ENCODE measurements around the gene LKAAEAR1. TPM values are rescaled to one million over a fixed set of nuclear protein-coding genes. Genes with fewer than 3 reads are reported as not detected.

Gene LKAAEAR1
- total RNA-seq, 6 donors from 2014 or later, result 1.3 to 7.8 (median 4.9) TPM; not detected in 2

DNA sequence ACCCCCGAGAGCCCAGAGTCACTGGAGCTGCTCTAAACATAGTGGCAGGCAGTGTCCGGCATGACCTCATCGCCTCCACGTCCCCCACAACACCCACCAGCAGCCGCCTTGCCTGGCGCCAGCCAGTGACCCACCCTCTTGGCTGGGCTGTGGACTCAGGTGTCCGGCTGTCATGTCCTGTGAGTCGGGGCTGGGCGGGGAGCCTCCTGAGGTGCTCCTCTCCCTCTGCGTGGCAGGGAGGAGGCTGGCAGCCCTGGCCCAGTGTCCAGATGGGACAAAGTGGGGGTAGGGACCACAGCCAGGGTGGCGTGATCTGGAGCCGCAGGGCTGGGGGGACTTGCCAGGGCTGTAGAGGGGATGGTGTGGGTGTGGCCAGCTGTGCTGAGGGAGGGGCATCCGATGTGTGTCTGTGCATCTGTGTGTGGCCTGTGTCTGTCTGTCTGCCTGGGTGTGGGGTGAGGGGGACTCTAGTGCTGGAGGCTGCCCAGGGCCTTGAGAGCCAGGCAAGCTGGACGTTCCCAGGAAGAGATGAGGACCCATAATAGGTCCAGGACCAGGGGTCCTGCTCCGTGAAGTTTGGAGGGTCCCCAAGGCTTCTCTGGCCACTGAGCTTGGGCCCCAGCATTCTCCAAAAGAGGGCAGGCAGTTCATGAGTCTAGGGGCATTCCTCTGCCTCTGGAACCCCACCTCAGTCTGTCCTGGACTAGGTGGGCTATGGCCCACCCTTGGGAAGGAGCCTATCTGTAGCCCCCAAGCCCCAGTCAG lies 32.5 kb downstream of the LKAAEAR1 start:
- H3K4me3 ChIP-seq, result peak overlapping the region in 1 of 4 donors; percentile 66
- peak in 1 of 2 donors; percentile 54 for ATAC-seq (ENCODE audit: low FRiP score in 2 of 2)
- peaks cover 0 to 33% (median 13%) of the 10 kb centered on the region in 4 donors for H3K27me3 ChIP-seq
- DNase-seq, result peak; percentile 72 to 84
- peaks cover 0 to 14% (median 6%) of the 10 kb centered on the region in 4 donors for H3K36me3 ChIP-seq
- H3K9me3 ChIP-seq, result no peaks in the 10 kb centered on the region
- H3K27ac ChIP-seq, result peak overlapping the region; percentile 88 to 93 (median 90)
- TF ChIP-seq POLR2AphosphoS5 (IDR thresholded peaks at IDR 0.05) (peak; percentile 62 to 83), EP300 (IDR thresholded peaks at IDR 0.05) (peak in 2 of 4 donors; percentile 16 to 75), POLR2A (IDR thresholded peaks at IDR 0.05) (peak in 1 of 4 donors; percentile 44)
- TF ChIP-seq, protein P1, sequence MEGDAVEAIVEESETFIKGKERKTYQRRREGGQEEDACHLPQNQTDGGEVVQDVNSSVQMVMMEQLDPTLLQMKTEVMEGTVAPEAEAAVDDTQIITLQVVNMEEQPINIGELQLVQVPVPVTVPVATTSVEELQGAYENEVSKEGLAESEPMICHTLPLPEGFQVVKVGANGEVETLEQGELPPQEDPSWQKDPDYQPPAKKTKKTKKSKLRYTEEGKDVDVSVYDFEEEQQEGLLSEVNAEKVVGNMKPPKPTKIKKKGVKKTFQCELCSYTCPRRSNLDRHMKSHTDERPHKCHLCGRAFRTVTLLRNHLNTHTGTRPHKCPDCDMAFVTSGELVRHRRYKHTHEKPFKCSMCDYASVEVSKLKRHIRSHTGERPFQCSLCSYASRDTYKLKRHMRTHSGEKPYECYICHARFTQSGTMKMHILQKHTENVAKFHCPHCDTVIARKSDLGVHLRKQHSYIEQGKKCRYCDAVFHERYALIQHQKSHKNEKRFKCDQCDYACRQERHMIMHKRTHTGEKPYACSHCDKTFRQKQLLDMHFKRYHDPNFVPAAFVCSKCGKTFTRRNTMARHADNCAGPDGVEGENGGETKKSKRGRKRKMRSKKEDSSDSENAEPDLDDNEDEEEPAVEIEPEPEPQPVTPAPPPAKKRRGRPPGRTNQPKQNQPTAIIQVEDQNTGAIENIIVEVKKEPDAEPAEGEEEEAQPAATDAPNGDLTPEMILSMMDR (IDR thresholded peaks at IDR 0.05), result no peak
- WGBS, 2 donors, result 60 to 73% methylated on average over 1 to 13 of the region's 15 CpGs
- H3K4me1 ChIP-seq, result peaks cover 31 to 75% (median 54%) of the 10 kb centered on the region in 4 donors

DNA sequence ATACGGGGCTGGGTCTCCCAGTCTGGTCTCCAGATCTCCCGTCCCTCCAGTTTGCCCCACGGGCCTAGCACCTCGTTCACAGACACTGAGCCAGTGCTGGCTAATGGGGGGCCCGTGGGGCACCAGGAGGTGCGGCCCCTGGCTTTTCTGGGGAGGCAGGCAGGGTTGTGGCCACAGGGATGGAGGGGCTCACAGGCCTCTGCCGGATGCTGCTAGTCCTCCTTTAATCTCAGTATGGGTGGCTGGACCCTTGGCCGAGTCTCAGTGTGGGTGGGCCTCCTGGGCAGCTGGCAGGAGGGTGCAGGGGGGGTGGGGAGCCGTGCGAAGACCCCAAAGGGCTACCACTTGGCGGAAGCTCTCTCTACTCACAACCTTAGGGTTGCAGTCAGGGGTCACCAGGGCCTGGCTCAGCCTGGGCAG lies 33.2 kb downstream of the LKAAEAR1 start:
- DNase-seq (peak in 1 of 2 donors; percentile 57), ATAC-seq (ENCODE audit: low FRiP score in 2 of 2) (no peak)
- Histone ChIP-seq H3K27ac (peak overlapping the region; percentile 81 to 90 (median 88)), H3K27me3 (peaks cover 0 to 33% (median 13%) of the 10 kb centered on the region in 4 donors), H3K36me3 (peaks cover 0 to 17% (median 7%) of the 10 kb centered on the region in 4 donors), H3K9me3 (no peaks in the 10 kb centered on the region), H3K4me1 (peaks cover 24 to 68% (median 47%) of the 10 kb centered on the region in 4 donors), H3K4me3 (peak overlapping the region in 2 of 4 donors; percentile 40 to 66)
- 79 to 100% methylated on average over 1 to 11 of the region's 11 CpGs for WGBS, 2 donors
- TF ChIP-seq, protein P1 (IDR thresholded peaks at IDR 0.05), result no peak
- no peak for TF ChIP-seq POLR2AphosphoS5 (IDR thresholded peaks at IDR 0.05)
- TF ChIP-seq EP300 (IDR thresholded peaks at IDR 0.05), result no peak
- TF ChIP-seq POLR2A (IDR thresholded peaks at IDR 0.05), result no peak

DNA sequence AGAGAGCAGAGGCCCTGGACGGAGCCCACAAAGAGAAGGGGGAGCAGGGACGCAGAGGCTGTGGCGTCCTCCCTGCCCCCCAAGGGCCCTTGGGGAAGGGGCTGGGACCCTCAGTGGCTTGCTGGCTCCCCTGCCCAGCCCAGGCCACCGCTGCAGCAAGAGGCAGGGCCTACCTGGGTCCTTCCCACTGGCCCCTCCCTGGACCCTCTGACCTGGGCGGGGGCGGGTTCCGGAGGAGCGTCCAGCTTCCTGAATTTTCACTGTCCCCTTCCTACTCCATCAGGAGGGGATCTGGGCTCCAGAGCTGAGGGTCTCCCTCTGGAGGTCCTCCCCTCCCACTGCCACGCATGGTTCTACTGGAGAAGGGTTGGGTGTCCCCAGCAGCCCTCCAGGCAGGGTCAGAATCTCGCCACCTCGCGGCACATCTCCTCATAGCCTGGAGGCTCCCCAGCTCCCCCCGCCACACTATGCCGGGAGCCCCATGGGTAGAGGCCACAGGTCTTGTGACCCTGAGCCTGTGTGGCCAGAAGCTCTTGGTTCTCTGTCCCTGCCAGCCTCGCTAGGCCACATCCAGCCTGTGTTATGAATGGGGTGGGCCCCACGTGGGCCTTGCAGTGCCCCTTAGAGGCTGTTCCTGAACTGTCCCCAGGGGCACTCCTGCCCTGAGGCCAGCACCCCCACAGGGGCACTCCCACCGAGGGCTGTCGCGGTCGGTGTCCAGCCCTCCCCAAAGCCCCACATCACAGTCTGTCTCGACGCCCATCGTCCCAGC lies 33.8 kb downstream of the LKAAEAR1 start:
- Histone ChIP-seq H3K36me3 (peaks cover 0 to 17% (median 7%) of the 10 kb centered on the region in 4 donors), H3K4me3 (peak overlapping the region in 3 of 4 donors; percentile 40 to 66 (median 52)), H3K27me3 (peaks cover 0 to 33% (median 13%) of the 10 kb centered on the region in 4 donors), H3K27ac (peak overlapping the region; percentile 81 to 90 (median 88)), H3K9me3 (no peaks in the 10 kb centered on the region), H3K4me1 (peaks cover 21 to 62% (median 42%) of the 10 kb centered on the region in 4 donors)
- WGBS, 2 donors, result 56 to 71% methylated on average over 7 to 22 of the region's 23 CpGs
- ATAC-seq (ENCODE audit: low FRiP score in 2 of 2) (no peak), DNase-seq (peak in 1 of 2 donors; percentile 62)
- TF ChIP-seq, protein P1 (IDR thresholded peaks at IDR 0.05), result peak in 2 of 6 experiments; percentile 13 to 15
- no peak for TF ChIP-seq POLR2A (IDR thresholded peaks at IDR 0.05)

DNA sequence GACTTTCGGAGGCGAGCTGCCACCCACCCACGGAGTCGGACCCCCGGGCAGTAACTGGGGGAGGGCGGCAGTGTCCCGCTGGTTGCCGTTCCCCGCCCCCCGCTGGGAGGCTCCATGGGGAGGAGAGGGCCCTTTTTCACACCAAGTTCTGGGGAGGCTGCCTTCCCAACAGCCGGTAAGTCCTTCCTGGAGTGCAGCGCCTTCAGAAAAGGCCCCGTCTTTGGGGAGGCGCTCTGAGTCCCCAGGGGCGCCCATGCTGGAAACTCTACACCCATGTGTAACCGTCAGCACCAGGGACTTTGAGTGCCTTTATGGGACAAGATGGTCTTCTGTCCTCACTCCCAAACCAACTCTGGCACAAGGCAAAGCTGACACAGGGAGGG lies 34.3 kb downstream of the LKAAEAR1 start:
- H3K9me3 ChIP-seq, result no peaks in the 10 kb centered on the region
- H3K27me3 ChIP-seq, result peaks cover 0 to 33% (median 13%) of the 10 kb centered on the region in 4 donors
- peak overlapping the region; percentile 81 to 90 (median 88) for H3K27ac ChIP-seq
- TF ChIP-seq POLR2AphosphoS5 (IDR thresholded peaks at IDR 0.05) (no peak), POLR2A (IDR thresholded peaks at IDR 0.05) (no peak), EP300 (IDR thresholded peaks at IDR 0.05) (no peak)
- TF ChIP-seq, protein P1 (IDR thresholded peaks at IDR 0.05), result no peak
- peaks cover 0 to 17% (median 7%) of the 10 kb centered on the region in 4 donors for H3K36me3 ChIP-seq
- 9% methylated on average over 14 of the region's 16 CpGs; no CpG with 5 or more reads in 1 of the 2 donors for WGBS, 2 donors
- DNase-seq (no peak), ATAC-seq (ENCODE audit: low FRiP score in 2 of 2) (no peak)
- H3K4me3 ChIP-seq, result peak overlapping the region; percentile 20 to 66 (median 46)
- peaks cover 15 to 62% (median 38%) of the 10 kb centered on the region in 4 donors for H3K4me1 ChIP-seq
